HG02884 (cell line): ENCODE results near the gene ADARB2.
"Not testable (repeated sequence)": the region's sequence is repeated elsewhere in the genome, so short reads cannot be mapped to it uniquely, and the experiment has no call there.

Source experiments
- ATAC-seq: cut with Tn5 transposase; IDR thresholded peaks from one replicate; pipeline ENCODE4 v1.9.1; 2021; ENCODE audit warnings: mild to moderate bottlenecking, moderate library complexity; ENCODE audit not compliant: unreplicated experiment

ADARB2 gene

GRCh38 chr10:1552406-1552805, 184.9 kb downstream of the ADARB2 start:
- ATAC-seq: no peak

GRCh38 chr10:1551636-1552338, 185.5 kb downstream of the ADARB2 start:
- ATAC-seq: no peak

DNA sequence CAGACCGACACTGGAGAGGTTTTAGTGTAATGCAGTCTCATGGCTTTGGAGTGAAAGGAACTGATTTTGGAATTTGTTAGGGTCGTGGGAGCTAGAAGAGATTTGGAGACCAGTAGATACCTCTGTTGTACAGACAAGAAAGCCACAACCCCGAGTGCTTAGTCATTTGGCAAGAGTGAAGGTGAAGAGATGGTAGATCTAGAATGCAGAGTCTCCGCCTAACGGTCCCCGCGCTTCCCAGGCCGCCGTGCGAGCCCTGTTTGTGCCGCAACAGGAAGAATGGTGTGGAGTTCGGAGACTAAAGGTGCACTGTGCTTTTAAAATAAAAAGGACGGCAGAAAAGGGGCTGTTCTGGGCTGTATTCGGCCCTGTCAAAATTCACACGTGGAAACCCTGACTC, 186.7 kb downstream of the ADARB2 start:
- no peak for ATAC-seq

GRCh38 chr10:1550291-1550595, 187.1 kb downstream of the ADARB2 start:
- ATAC-seq: no peak

DNA sequence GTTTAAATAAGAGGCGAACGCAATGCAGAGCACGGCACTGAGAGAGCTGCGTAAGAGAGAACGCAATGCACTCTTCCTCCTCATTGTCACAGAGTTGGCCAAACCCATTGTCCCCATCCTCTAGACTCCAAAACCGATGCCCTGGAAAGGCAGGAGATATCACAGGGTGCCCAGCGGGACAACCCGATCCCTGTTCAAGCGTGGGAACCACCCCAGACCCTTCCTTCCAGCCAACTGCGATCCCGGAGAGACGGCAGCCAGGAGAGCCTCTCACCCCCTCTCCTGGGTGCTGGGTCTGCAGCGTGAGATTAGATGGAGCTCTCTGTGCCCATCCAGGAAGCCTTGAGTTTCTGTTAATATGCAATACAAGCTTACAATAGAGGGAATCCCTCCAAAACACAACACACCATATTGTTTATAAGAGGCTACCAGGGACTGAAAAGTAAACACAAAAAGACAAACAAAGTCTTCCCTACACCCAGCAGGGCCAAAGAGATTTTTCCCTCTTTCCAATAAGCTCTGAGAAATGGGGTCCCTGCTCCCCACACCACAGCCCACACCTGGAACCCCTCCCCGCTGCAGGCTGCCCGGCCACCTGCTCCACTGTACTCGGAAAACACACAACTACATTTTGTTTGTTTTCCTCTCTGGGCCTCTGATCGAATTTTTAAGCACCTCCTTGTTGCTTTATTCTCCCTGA, 187.6 kb downstream of the ADARB2 start:
- ATAC-seq: no peak

DNA sequence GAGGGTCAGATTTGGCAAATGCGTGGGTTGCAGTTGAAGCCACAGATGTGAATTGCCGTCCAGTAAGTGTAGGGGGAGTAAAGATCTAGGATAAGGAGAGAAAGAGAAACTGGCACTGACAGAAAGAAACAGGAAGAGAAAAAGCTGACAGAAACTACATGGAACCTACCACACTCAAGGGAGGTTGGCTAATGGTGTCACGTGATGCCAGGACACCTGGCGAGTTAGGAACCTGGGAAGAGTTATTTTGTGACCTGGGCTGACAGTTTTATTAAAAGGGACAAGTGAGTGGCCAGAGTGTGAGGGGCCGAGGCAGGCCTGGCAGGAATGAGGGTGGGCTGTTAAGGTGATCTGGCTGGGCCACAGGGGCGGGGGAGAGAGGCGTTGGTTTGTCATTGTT, 188.7 kb downstream of the ADARB2 start:
- no peak for ATAC-seq

- ATAC-seq: no peak
Observed at GRCh38 chr10:1548146-1548545, 189.2 kb downstream of the ADARB2 start.

DNA sequence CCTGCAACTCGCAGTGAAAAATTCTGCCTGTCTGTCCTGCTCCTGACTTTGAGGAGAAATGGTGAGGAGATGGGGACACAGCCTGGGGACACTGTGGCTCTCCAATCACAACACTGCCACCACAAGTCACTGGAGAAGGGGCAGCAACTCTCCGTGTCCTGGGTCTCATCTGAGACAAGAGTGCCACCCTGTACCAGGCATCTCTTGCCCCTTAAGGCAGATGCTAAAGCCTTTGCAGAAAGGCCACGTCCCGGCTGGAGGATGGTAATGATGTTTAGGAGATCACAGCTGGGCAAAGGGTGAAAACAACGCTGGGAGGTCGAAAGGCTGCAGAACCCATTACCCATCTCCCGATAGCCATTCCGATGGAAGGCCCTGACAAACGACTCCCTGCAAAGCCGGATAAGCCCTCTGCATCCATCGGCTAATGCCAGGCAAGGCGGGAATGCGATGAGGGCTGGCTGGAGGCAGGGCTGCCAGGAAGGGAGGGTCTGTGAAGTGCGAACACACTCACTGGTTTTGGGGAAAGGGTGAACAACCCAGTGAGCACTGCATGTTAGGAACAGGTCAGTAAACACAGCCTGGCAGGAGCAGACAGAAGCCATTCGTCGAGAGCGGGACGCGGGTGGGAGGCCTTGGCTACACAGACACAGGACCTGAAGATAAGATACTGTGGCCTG, 190.8 kb downstream of the ADARB2 start:
- ATAC-seq: no peak

- ATAC-seq: no peak
Observed at GRCh38 chr10:1545524-1545923, 191.8 kb downstream of the ADARB2 start.

GRCh38 chr10:1544929-1545328, 192.4 kb downstream of the ADARB2 start:
- no peak for ATAC-seq

DNA sequence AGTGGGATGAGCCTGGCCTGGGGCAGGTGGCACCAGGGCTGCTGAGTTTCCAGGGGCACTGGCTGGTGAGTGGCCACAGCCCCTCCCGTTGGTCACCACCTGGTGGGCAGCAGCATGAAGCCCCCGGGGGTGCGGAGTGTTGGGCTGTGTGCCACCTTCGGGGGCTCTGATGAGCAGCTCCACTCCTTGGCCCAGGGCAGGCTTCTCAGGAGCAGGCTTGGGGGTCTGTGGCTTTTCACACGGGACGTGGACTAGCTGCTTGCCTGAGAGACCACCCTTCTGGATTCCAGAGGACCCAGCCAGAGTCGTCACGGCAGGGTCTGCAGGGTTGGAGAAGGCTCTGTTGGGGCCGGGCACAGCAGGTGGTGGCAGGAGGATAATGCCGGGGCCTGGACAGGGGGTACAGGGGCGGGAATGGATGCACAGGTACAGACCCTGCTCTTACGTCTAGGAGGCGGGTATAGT, 193.1 kb downstream of the ADARB2 start:
- ATAC-seq: no peak

DNA sequence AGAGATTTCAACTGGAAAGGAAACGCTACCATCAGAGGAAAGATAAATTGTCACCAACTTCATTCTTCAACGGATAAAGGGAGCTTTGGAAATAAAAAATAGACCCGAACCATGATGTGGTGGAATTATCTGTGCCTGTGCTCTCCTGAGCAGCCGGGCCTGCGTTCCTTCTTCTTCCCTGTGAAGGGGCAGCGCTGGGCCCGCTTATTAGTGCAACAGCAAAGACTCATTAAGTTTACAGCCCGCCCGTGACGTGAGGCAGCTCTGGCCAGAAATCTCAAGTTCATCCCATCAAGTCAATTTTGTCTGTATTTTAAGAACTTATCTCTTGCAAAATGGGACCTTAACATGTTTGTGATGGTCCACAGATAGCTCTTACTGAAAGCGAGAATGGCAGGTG, 193.7 kb downstream of the ADARB2 start:
- no peak for ATAC-seq

DNA sequence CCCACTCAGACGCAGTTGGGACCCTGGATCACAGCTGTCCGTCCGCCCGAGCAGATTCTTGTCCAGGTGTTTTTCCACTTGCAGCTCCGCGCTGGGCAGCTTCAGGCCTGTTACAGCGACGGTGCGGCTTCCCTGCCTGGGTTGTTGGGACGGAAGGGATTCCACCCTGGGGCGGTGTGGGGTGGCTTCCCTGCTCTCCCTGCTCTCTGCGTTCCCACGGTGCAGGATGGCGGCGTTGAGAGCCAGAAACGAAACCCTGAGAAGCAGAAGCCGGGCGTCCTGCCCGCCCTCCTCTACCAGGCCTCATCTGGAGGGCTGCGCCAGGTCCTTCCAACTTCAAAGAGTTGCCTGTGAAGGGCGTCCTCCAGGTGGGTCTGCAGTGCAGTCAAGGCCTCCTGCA, 194.4 kb downstream of the ADARB2 start:
- no peak for ATAC-seq

- no peak for ATAC-seq
Observed at GRCh38 chr10:1540144-1540543, 197.2 kb downstream of the ADARB2 start.

- no peak for ATAC-seq
Observed at GRCh38 chr10:1539216-1539615, 198.1 kb downstream of the ADARB2 start.

DNA sequence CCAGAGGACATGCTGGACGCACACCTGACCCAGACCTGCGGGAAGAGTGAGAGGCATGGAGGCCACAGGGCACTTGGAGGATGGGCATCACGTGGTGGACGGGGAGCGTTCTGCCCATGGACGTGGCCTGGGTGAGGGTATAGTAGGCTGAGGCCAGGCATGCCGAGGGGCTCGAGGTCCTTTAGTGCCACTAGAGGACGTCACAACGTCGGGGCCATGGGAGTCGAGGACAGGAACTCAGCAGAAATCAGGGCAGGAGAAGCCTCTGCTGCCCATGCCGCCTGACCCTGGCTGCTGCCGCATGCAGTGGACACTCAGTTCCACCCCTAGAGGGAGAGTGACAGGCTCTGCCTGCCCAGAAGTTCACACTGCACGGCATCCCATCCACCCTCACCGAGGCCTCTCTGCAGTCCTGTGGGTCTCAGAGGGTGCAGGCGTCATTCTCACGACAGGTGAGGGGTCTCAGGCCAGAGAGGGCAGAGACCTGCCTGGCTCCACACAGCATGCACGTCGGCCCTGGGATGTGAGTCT, 198.7 kb downstream of the ADARB2 start:
- no peak for ATAC-seq

DNA sequence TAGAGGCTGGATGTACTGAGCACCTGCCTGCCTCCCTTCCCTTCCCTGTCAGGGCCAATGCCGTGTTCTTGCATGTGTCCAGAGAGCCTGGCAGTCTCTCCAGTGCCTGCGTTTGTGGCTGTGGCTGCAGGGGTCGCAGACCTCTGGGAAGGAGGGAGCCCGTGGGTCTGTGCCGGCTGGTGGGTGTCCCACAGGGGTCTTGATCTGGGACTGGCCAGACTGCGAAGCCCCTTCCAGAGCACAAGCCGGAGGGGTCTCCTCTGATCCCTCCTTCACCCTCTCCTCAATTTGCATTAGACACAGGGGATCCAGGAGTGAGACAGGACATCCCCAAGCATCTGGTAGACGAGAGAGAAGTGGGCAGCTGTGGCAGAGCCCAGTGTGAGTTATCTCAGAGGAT, 199.2 kb downstream of the ADARB2 start:
- ATAC-seq: no peak

DNA sequence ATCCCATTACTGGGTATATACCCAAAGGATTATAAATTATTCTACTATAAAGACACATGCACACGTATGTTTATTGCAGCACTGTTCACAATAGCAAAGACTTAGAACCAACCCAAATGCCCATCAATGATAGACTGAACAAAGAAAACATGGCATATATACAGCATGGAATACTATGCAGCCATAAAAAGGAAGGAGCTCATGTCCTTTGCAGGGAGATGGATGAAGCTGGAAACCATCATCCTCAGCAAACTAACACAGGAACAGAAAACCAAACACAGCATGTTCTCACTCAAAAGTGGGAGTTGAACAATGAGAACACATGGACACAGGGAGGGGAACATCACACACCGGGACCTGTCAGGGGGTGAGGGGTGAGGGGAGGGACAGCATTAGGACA, 199.9 kb downstream of the ADARB2 start:
- not testable (repeated sequence) for ATAC-seq

- no peak for ATAC-seq
Observed at GRCh38 chr10:1536341-1536740, 201.0 kb downstream of the ADARB2 start.

GRCh38 chr10:1535301-1535965, 201.9 kb downstream of the ADARB2 start:
- no peak for ATAC-seq

DNA sequence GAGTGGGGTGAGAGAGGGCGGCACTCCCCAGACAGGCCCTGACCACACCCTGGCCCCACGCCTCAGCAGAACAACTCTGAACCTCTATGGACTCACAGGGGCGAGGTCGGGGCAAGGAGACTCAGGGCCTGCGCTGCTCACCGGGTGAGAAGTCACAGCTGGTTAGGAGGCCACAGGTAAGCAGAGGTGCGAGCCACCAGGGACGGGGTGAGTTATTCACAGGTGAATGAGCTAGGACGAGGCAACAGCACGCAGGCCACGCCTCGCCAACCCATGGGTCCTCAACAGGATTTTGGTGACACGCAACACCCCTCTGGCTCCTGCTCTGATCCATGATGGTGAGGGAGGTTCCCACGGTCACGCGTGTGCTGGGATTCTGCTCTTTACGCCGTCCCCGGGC, 202.5 kb downstream of the ADARB2 start:
- no peak for ATAC-seq
